Nephron progenitor cell (in vitro differentiated cells): ENCODE data around the gene PDIA2.

ENCODE experiments used
- DNase-seq: peaks from one replicate; pipeline ENCODE4 v3.0.0; 2021
- H3K27ac Mint-ChIP-seq: 2 replicates; pipeline ENCODE4 v1.8.0; 2021; ENCODE audit warnings: mild to moderate bottlenecking, moderate library complexity, mixed read lengths
- H3K27me3 Mint-ChIP-seq: 2 replicates; pipeline ENCODE4 v1.8.0; 2021; ENCODE audit warnings: mild to moderate bottlenecking, low read depth, mixed read lengths; ENCODE audit not compliant: poor library complexity
- H3K36me3 Mint-ChIP-seq: 2 replicates; pipeline ENCODE4 v1.8.0; 2021; ENCODE audit warnings: low read depth, mixed read lengths
- H3K4me1 Mint-ChIP-seq: 2 replicates; pipeline ENCODE4 v1.8.0; 2021; ENCODE audit warnings: mixed read lengths
- H3K4me3 Mint-ChIP-seq: 2 replicates; pipeline ENCODE4 v1.8.0; 2021; ENCODE audit warnings: mild to moderate bottlenecking, moderate library complexity, mixed read lengths
- H3K9me3 Mint-ChIP-seq: 2 replicates; pipeline ENCODE4 v1.8.0; 2021; ENCODE audit warnings: mild to moderate bottlenecking, moderate library complexity, mixed read lengths
- CTCF ChIP-seq: fragments of 200-600 bp; sonication (generic); IDR thresholded peaks from 2 replicates; pipeline ENCODE4 v1.5.0; 2021; ENCODE audit warnings: antibody characterized with exemption

The PDIA2 gene

GRCh38 chr16:269061-269796, 13.7 kb upstream of the PDIA2 start:
- no peaks in the 10 kb centered on the region for H3K4me1 Mint-ChIP-seq
- peaks cover 26% of the 10 kb centered on the region for H3K27me3 Mint-ChIP-seq
- no peaks in the 10 kb centered on the region for H3K36me3 Mint-ChIP-seq
- DNase-seq, result no peak
- no peak overlapping the region for H3K4me3 Mint-ChIP-seq
- H3K9me3 Mint-ChIP-seq, result no peaks in the 10 kb centered on the region
- no peak for TF ChIP-seq CTCF
- H3K27ac Mint-ChIP-seq, result no peak overlapping the region

GRCh38 chr16:270381-271255, 12.3 kb upstream of the PDIA2 start:
- no peaks in the 10 kb centered on the region for H3K9me3 Mint-ChIP-seq
- H3K27me3 Mint-ChIP-seq, result peaks cover 38% of the 10 kb centered on the region
- no peaks in the 10 kb centered on the region for H3K4me1 Mint-ChIP-seq
- H3K27ac Mint-ChIP-seq, result no peak overlapping the region
- H3K4me3 Mint-ChIP-seq, result no peak overlapping the region
- no peak for DNase-seq
- no peak for TF ChIP-seq CTCF
- no peaks in the 10 kb centered on the region for H3K36me3 Mint-ChIP-seq

- H3K27me3 Mint-ChIP-seq, result peaks cover 58% of the 10 kb centered on the region
- no peaks in the 10 kb centered on the region for H3K9me3 Mint-ChIP-seq
- no peak for DNase-seq
- no peak for TF ChIP-seq CTCF
- no peaks in the 10 kb centered on the region for H3K4me1 Mint-ChIP-seq
- no peak overlapping the region for H3K4me3 Mint-ChIP-seq
- no peak overlapping the region for H3K27ac Mint-ChIP-seq
- H3K36me3 Mint-ChIP-seq, result no peaks in the 10 kb centered on the region
These were observed 10.1 kb upstream of the PDIA2 start for GRCh38 chr16:272633-273546.

GRCh38 chr16:273547-274421, 9.2 kb upstream of the PDIA2 start:
- Mint-ChIP-seq H3K4me3 (no peak overlapping the region), H3K4me1 (no peaks in the 10 kb centered on the region), H3K36me3 (no peaks in the 10 kb centered on the region), H3K27ac (no peak overlapping the region), H3K9me3 (no peaks in the 10 kb centered on the region), H3K27me3 (peaks cover 67% of the 10 kb centered on the region)
- DNase-seq, result no peak
- TF ChIP-seq CTCF, result no peak

GRCh38 chr16:275041-275641, 7.8 kb upstream of the PDIA2 start:
- Mint-ChIP-seq H3K9me3 (no peaks in the 10 kb centered on the region), H3K27me3 (peaks cover 74% of the 10 kb centered on the region), H3K27ac (no peak overlapping the region), H3K4me1 (no peaks in the 10 kb centered on the region), H3K4me3 (peak overlapping the region; percentile 72), H3K36me3 (no peaks in the 10 kb centered on the region)
- DNase-seq, result peak; percentile 33
- TF ChIP-seq CTCF, result no peak
